Measurements from ENCODE around the gene OTOP2. TPM values are rescaled to one million over a fixed set of nuclear protein-coding genes. Genes with fewer than 3 reads are reported as not detected.
A peak's percentile ranks its signal among the peaks of the same experiment; 100 is the strongest.

OTOP2 gene
- total RNA-seq, 1 experiment from 2014 or later = 0.11 TPM

GRCh38 chr17:74935585-74936469 is 11.8 kb downstream of the OTOP2 start, which contains the start of gene OTOP3:
OTOP3 (plus strand) TSS chr17:74935898; CDS start chr17:74935922, 24 bp downstream.
- H3K27me3 ChIP-seq (ENCODE audit: insufficient read depth, low read length) = peaks cover 32% of the 10 kb centered on the region
- H3K9me3 Mint-ChIP-seq = no peaks in the 10 kb centered on the region; a peak in 2 of 5 replicates
- H4K20me1 ChIP-seq (ENCODE audit: control insufficient read depth, insufficient read depth, insufficient read length) = no peaks in the 10 kb centered on the region
- H3K79me1 ChIP-seq (ENCODE audit: insufficient read depth, low read depth, low read length, poor library complexity, severe bottlenecking) = no peaks in the 10 kb centered on the region
- H2BK12ac ChIP-seq (ENCODE audit: insufficient read length, low read depth, low read length) = no peak within 1 kb of the TSS
- no peak within 1 kb of the TSS for H2BK15ac ChIP-seq (ENCODE audit: low read depth, low read length)
- H3K4me1 ChIP-seq (ENCODE audit: insufficient read depth, low read length) = no peaks in the 10 kb centered on the region; the same call in 1 of the 2 replicates
- no peak within 1 kb of the TSS for H3K18ac ChIP-seq (ENCODE audit: insufficient read length, low read depth, low read length)
- H3K27ac ChIP-seq (ENCODE audit: insufficient read length, low read depth, low read length) = no peak within 1 kb of the TSS
- TF ChIP-seq, protein P1, sequence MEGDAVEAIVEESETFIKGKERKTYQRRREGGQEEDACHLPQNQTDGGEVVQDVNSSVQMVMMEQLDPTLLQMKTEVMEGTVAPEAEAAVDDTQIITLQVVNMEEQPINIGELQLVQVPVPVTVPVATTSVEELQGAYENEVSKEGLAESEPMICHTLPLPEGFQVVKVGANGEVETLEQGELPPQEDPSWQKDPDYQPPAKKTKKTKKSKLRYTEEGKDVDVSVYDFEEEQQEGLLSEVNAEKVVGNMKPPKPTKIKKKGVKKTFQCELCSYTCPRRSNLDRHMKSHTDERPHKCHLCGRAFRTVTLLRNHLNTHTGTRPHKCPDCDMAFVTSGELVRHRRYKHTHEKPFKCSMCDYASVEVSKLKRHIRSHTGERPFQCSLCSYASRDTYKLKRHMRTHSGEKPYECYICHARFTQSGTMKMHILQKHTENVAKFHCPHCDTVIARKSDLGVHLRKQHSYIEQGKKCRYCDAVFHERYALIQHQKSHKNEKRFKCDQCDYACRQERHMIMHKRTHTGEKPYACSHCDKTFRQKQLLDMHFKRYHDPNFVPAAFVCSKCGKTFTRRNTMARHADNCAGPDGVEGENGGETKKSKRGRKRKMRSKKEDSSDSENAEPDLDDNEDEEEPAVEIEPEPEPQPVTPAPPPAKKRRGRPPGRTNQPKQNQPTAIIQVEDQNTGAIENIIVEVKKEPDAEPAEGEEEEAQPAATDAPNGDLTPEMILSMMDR (conservative IDR thresholded peaks at IDR 0.05) = no peak
- H3K4me2 ChIP-seq (ENCODE audit: insufficient read depth, insufficient read length, low read length) = peak within 1 kb of the TSS; percentile 56
- DNase-seq = no peak
- no peaks in the 10 kb centered on the region for H3K79me2 ChIP-seq (ENCODE audit: insufficient read depth, low read length)
- H3K14ac ChIP-seq (ENCODE audit: insufficient read depth, low read length) = no peak within 1 kb of the TSS
- no peak within 1 kb of the TSS for H4K91ac ChIP-seq (ENCODE audit: insufficient read length, low read depth, low read length)
- no peak within 1 kb of the TSS for H3K4ac ChIP-seq (ENCODE audit: low read depth, low read length)
- no peak within 1 kb of the TSS for H3K23ac ChIP-seq (ENCODE audit: insufficient read length, low read depth, low read length)
- H2BK5ac ChIP-seq (ENCODE audit: insufficient read length, low read length) = no peak within 1 kb of the TSS
- peak within 1 kb of the TSS; percentile 42 to 75 for H3K4me3 Mint-ChIP-seq
- WGBS (ENCODE audit: extremely low coverage, insufficient read length, low lambda C conversion rate) = no CpG with 5 or more reads among the region's 78 CpGs
- H3K23me2 ChIP-seq (ENCODE audit: insufficient read length, low read depth, low read length, poor library complexity, severe bottlenecking) = peaks cover 14% of the 10 kb centered on the region
- H3K56ac ChIP-seq (ENCODE audit: insufficient read length, low read depth, low read length) = no peak within 1 kb of the TSS
- H3K27me3 Mint-ChIP-seq (ENCODE audit: low read depth) = peaks cover 94% of the 10 kb centered on the region
- H4K8ac ChIP-seq (replicated peaks; ENCODE audit: insufficient read length, low read depth, low read length) = no peak within 1 kb of the TSS
- peaks cover 5 to 15% of the 10 kb centered on the region in 2 experiments for H3K4me1 Mint-ChIP-seq
- H2BK20ac ChIP-seq (ENCODE audit: low read depth, low read length, poor library complexity, severe bottlenecking) = no peak within 1 kb of the TSS
- H2BK120ac ChIP-seq (ENCODE audit: low read depth, low read length, poor library complexity, severe bottlenecking) = no peak within 1 kb of the TSS
- H3K27ac Mint-ChIP-seq = no peak within 1 kb of the TSS
- H2AFZ ChIP-seq (ENCODE audit: low read length) = no peak within 1 kb of the TSS
- no peaks in the 10 kb centered on the region for H3K36me3 Mint-ChIP-seq (ENCODE audit: insufficient read depth in 1 of 3, low read depth in 3 of 3)
- no peak within 1 kb of the TSS for H3K9ac ChIP-seq (ENCODE audit: extremely low read depth, insufficient read length, low read length)
- H3T11ph ChIP-seq (ENCODE audit: low read length) = no peak within 1 kb of the TSS
- no peak within 1 kb of the TSS for H4K5ac ChIP-seq (ENCODE audit: insufficient read length, low read depth, low read length)
- no peaks in the 10 kb centered on the region for H3K9me3 ChIP-seq (ENCODE audit: control insufficient read depth, low read depth, low read length)
- H2AK5ac ChIP-seq (ENCODE audit: insufficient read length, low read length) = no peak within 1 kb of the TSS

Measured in H9 (cell line).